Measurements from ENCODE around the gene SMIM26.
A peak's percentile ranks its signal among the peaks of the same experiment; 100 is the strongest.

GRCh38 chr20:18587665-18588573 is 20.7 kb downstream of the SMIM26 start, which contains the start of gene DTD1:
- TF ChIP-seq, protein P1, sequence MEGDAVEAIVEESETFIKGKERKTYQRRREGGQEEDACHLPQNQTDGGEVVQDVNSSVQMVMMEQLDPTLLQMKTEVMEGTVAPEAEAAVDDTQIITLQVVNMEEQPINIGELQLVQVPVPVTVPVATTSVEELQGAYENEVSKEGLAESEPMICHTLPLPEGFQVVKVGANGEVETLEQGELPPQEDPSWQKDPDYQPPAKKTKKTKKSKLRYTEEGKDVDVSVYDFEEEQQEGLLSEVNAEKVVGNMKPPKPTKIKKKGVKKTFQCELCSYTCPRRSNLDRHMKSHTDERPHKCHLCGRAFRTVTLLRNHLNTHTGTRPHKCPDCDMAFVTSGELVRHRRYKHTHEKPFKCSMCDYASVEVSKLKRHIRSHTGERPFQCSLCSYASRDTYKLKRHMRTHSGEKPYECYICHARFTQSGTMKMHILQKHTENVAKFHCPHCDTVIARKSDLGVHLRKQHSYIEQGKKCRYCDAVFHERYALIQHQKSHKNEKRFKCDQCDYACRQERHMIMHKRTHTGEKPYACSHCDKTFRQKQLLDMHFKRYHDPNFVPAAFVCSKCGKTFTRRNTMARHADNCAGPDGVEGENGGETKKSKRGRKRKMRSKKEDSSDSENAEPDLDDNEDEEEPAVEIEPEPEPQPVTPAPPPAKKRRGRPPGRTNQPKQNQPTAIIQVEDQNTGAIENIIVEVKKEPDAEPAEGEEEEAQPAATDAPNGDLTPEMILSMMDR (IDR thresholded peaks at IDR 0.05) = peak; percentile 40 to 69 (median 47)
- TF ChIP-seq POLR2A (IDR thresholded peaks at IDR 0.05) (peak in 1 of 2 donors; percentile 25), POLR2AphosphoS5 (IDR thresholded peaks at IDR 0.05; ENCODE audit: insufficient read depth in 1 of 2, low read depth in 1 of 2) (peak in 1 of 2 donors; percentile 6)
